ENCODE results near the gene FGD4. TPM values are rescaled to one million over a fixed set of nuclear protein-coding genes. Genes with fewer than 3 reads are reported as not detected.

The FGD4 gene
- total RNA-seq, 1 donor from 2014 or later = 17.2 TPM

DNA sequence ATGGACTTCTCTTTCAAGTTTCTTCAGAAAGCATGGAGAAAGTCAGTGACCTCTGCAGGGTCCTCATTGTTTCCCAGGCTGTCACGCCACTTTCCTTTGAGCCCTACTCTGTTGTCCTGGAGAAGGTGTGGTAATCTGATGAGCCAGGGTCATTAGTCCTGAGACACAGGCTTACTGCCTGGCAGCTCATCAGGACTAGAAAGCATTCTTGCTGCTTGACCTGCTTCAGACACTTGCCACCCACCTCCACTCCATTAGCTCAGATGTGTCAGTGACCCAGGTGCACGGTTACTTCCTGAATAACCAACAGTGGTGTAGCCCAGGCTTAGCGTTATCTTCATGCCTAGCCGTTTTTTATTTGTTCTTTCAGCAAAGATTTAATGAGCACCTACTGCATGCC, 93.9 kb downstream of the FGD4 start:
- TF ChIP-seq, protein P1, sequence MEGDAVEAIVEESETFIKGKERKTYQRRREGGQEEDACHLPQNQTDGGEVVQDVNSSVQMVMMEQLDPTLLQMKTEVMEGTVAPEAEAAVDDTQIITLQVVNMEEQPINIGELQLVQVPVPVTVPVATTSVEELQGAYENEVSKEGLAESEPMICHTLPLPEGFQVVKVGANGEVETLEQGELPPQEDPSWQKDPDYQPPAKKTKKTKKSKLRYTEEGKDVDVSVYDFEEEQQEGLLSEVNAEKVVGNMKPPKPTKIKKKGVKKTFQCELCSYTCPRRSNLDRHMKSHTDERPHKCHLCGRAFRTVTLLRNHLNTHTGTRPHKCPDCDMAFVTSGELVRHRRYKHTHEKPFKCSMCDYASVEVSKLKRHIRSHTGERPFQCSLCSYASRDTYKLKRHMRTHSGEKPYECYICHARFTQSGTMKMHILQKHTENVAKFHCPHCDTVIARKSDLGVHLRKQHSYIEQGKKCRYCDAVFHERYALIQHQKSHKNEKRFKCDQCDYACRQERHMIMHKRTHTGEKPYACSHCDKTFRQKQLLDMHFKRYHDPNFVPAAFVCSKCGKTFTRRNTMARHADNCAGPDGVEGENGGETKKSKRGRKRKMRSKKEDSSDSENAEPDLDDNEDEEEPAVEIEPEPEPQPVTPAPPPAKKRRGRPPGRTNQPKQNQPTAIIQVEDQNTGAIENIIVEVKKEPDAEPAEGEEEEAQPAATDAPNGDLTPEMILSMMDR (IDR thresholded peaks at IDR 0.05; ENCODE audit: unreplicated experiment) = no peak
- DNase-seq (ENCODE audit: low spot score) = no peak
- H3K4me3 Mint-ChIP-seq (ENCODE audit: unreplicated experiment) = no peak overlapping the region
- no peak overlapping the region for H3K27ac Mint-ChIP-seq (ENCODE audit: unreplicated experiment)
- H3K9me3 Mint-ChIP-seq (ENCODE audit: unreplicated experiment) = no peaks in the 10 kb centered on the region
- no peaks in the 10 kb centered on the region for H3K27me3 Mint-ChIP-seq (ENCODE audit: unreplicated experiment)
- H3K36me3 Mint-ChIP-seq (ENCODE audit: low read depth, unreplicated experiment) = no peaks in the 10 kb centered on the region
- H3K4me1 Mint-ChIP-seq (ENCODE audit: unreplicated experiment) = peaks cover 4% of the 10 kb centered on the region

DNA sequence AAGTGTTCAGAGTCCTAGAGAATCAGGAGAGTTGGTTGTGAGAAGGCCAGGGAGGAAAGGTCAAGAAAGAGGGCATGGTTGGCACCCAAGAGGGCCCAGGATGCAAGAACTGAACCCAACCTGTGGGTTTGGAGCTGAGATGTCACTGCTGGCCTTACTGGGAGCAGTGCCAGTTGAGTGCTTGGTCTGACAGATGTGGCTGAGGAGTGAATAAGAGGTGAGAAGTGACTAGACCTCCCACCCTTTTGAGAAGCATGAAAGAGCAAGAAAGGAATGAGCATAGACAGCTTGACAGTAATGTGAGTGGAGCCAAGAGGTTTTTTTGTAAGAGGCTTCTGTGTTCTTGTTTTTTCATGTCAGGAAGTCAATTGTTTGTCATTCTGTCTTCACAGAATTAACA, 95.3 kb downstream of the FGD4 start:
- Mint-ChIP-seq H3K36me3 (ENCODE audit: low read depth, unreplicated experiment) (no peaks in the 10 kb centered on the region), H3K27me3 (ENCODE audit: unreplicated experiment) (peaks cover 1% of the 10 kb centered on the region), H3K27ac (ENCODE audit: unreplicated experiment) (no peak overlapping the region), H3K9me3 (ENCODE audit: unreplicated experiment) (no peaks in the 10 kb centered on the region), H3K4me3 (ENCODE audit: unreplicated experiment) (no peak overlapping the region), H3K4me1 (ENCODE audit: unreplicated experiment) (peaks cover 4% of the 10 kb centered on the region)
- DNase-seq (ENCODE audit: low spot score) = no peak
- TF ChIP-seq, protein P1 (IDR thresholded peaks at IDR 0.05; ENCODE audit: unreplicated experiment) = no peak

DNA sequence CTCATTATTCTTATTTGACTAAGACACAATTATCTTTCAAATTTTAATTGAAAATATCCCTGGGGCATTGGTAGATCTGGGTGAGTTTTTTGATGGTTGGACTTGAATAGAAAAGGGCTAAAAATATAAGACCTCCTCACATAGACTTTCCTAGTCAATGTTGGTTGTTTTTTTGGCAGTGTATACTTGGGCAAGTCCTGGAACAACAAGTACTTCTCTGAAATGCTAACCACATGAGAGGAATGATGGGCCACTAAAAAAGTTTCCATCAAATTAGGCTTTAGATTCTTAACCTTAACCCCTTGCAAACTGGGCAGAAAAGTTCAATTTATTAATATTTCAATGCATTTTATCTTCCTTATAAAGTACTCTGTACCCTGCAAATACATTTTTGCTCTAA, 97.6 kb downstream of the FGD4 start:
- Mint-ChIP-seq H3K4me1 (ENCODE audit: unreplicated experiment) (peaks cover 3% of the 10 kb centered on the region), H3K4me3 (ENCODE audit: unreplicated experiment) (no peak overlapping the region), H3K27ac (ENCODE audit: unreplicated experiment) (no peak overlapping the region), H3K27me3 (ENCODE audit: unreplicated experiment) (peaks cover 1% of the 10 kb centered on the region), H3K9me3 (ENCODE audit: unreplicated experiment) (no peaks in the 10 kb centered on the region), H3K36me3 (ENCODE audit: low read depth, unreplicated experiment) (no peaks in the 10 kb centered on the region)
- TF ChIP-seq, protein P1 (IDR thresholded peaks at IDR 0.05; ENCODE audit: unreplicated experiment) = no peak
- no peak for DNase-seq (ENCODE audit: low spot score)

- Mint-ChIP-seq H3K27me3 (ENCODE audit: unreplicated experiment) (peaks cover 1% of the 10 kb centered on the region), H3K36me3 (ENCODE audit: low read depth, unreplicated experiment) (no peaks in the 10 kb centered on the region)
Measured at GRCh38 chr12:32497864-32498263, 98.5 kb downstream of the FGD4 start.

DNA sequence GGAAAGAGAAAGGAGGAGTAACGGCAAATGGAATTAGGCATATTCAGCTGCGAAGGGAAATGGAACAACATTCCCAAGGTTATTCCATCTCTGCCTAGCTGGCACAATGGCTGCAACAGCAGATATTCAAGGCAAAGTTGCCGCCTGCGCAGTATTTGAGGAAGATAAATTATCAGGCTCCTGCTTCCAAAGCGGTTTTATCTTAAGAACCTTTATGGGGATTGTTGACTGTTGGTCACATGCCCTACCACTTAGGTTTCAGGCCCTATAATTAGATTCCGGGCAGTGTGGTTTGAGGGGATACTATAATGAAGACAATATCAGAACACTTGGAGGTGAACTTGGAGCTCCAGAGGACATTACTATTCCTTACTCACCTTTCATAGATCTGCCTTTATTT, 99.7 kb downstream of the FGD4 start:
- Mint-ChIP-seq H3K4me3 (ENCODE audit: unreplicated experiment) (no peak overlapping the region), H3K27me3 (ENCODE audit: unreplicated experiment) (peaks cover 6% of the 10 kb centered on the region), H3K9me3 (ENCODE audit: unreplicated experiment) (no peaks in the 10 kb centered on the region), H3K36me3 (ENCODE audit: low read depth, unreplicated experiment) (no peaks in the 10 kb centered on the region), H3K27ac (ENCODE audit: unreplicated experiment) (no peak overlapping the region), H3K4me1 (ENCODE audit: unreplicated experiment) (peaks cover 22% of the 10 kb centered on the region)
- TF ChIP-seq, protein P1 (IDR thresholded peaks at IDR 0.05; ENCODE audit: unreplicated experiment) = no peak
- DNase-seq (ENCODE audit: low spot score) = no peak

More at GRCh38 chr12:32497864-32498263, 98.5 kb downstream of the FGD4 start:
- DNase-seq (ENCODE audit: low spot score) = no peak
- no peaks in the 10 kb centered on the region for H3K9me3 Mint-ChIP-seq (ENCODE audit: unreplicated experiment)
- no peak overlapping the region for H3K27ac Mint-ChIP-seq (ENCODE audit: unreplicated experiment)
- H3K4me1 Mint-ChIP-seq (ENCODE audit: unreplicated experiment) = peaks cover 12% of the 10 kb centered on the region
- TF ChIP-seq, protein P1 (IDR thresholded peaks at IDR 0.05; ENCODE audit: unreplicated experiment) = no peak
- no peak overlapping the region for H3K4me3 Mint-ChIP-seq (ENCODE audit: unreplicated experiment)
